Gastrocnemius medialis (tissue), 4 donors: ENCODE data around the gene SELENOM.

Experiments used
- CTCF ChIP-seq, 5 experiments: fragments of 450-650 bp in 3 of 5; fragments of 200-600 bp in 2 of 5; sonication (generic) in 2 of 5; IDR thresholded peaks in 4 of 5; conservative IDR thresholded peaks in 1 of 5; 1 replicate in 4 of 5; 2 replicates in 1 of 5; pipeline ENCODE4 v1.5.1; 2016 to 2019; ENCODE audit warnings: antibody characterized with exemption in 5 of 5, mild to moderate bottlenecking in 3 of 5, moderate library complexity in 3 of 5
- POLR2A ChIP-seq, 2 donors: fragments of 450-650 bp; IDR thresholded peaks; one replicate each; pipeline ENCODE4 v1.6.1; 2017; ENCODE audit warnings: antibody characterized with exemption in 2 of 2, mild to moderate bottlenecking in 2 of 2, moderate library complexity in 2 of 2

GRCh38 chr22:31087744-31088215 is 19.6 kb downstream of the SELENOM start:
- no peak for TF ChIP-seq CTCF (IDR thresholded peaks at IDR 0.05 in 4 of 5, conservative IDR thresholded peaks at IDR 0.05 in 1 of 5)
- no peak for TF ChIP-seq POLR2A (IDR thresholded peaks at IDR 0.05)
